22Rv1 (cell line): ENCODE results near the gene PSMB2.

Experiments
- CTCF ChIP-seq: fragments of 450-650 bp; IDR thresholded peaks from 2 replicates; pipeline ENCODE4 v1.5.1; 2017; ENCODE audit warnings: mild to moderate bottlenecking
- ZFX ChIP-seq: fragments of 450-650 bp; IDR thresholded peaks from 2 replicates; pipeline ENCODE4 v1.6.1; 2017; ENCODE audit warnings: antibody characterized with exemption, borderline replicate concordance

- TF ChIP-seq CTCF (no peak), ZFX (no peak)
Measured at GRCh38 chr1:35603468-35603867, 37.9 kb downstream of the PSMB2 start.
